Measurements from ENCODE around the gene BNC2.

The BNC2 gene

DNA sequence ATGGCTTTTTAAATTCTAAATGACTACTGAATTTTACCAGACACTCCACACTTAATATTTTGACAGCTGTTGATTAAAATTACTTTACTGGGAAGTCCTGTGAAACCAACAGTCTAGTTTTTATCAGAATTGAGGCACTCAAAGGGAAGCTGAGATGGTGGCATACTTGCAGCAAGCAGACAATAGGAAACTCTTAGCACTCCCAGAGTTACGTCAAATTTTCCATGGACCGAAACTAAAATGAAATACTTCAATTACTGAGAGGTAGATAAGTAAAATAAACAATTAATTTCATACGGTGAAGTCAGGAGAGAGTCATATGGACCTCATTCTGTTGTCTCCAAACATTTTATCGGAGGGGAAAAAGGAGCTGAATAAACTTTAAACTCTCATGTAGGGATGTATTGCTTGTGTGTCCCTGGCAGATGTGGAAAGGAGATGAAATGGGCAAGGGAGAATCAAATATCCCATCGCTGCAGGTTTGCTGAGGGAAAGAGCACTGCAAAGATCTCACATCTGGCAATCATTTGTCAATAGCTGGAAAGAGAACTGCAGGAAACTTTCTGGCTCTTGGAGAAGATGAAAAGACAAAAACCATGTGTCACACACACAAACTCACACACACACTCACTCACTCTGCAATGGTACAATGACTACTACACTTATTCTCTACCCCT lies 189.4 kb downstream of the BNC2 start:
- H3K36me3 ChIP-seq (ENCODE audit: insufficient read depth, low read length), result no peaks in the 10 kb centered on the region
- H2AFZ ChIP-seq (ENCODE audit: low read length), result no peak overlapping the region
- no peaks in the 10 kb centered on the region for H3K27me3 ChIP-seq (ENCODE audit: insufficient read depth, low read length)
- H3K9me3 ChIP-seq (ENCODE audit: low read length), result no peaks in the 10 kb centered on the region
- H3K4me2 ChIP-seq (ENCODE audit: low read length), result no peak overlapping the region
- TF ChIP-seq EZH2 (IDR thresholded peaks at IDR 0.05; ENCODE audit: borderline replicate concordance, low read length), result no peak
- TF ChIP-seq, protein P1, sequence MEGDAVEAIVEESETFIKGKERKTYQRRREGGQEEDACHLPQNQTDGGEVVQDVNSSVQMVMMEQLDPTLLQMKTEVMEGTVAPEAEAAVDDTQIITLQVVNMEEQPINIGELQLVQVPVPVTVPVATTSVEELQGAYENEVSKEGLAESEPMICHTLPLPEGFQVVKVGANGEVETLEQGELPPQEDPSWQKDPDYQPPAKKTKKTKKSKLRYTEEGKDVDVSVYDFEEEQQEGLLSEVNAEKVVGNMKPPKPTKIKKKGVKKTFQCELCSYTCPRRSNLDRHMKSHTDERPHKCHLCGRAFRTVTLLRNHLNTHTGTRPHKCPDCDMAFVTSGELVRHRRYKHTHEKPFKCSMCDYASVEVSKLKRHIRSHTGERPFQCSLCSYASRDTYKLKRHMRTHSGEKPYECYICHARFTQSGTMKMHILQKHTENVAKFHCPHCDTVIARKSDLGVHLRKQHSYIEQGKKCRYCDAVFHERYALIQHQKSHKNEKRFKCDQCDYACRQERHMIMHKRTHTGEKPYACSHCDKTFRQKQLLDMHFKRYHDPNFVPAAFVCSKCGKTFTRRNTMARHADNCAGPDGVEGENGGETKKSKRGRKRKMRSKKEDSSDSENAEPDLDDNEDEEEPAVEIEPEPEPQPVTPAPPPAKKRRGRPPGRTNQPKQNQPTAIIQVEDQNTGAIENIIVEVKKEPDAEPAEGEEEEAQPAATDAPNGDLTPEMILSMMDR (IDR thresholded peaks at IDR 0.05; ENCODE audit: low read length), result no peak
- H3K27ac ChIP-seq (ENCODE audit: low read depth, low read length, poor library complexity, severe bottlenecking), result no peak overlapping the region
- no peak overlapping the region for H3K4me3 ChIP-seq (ENCODE audit: low read depth, low read length, poor library complexity, severe bottlenecking)
- H3F3A ChIP-seq (ENCODE audit: insufficient read depth, low read length), result no peaks in the 10 kb centered on the region
- no peaks in the 10 kb centered on the region for H4K20me1 ChIP-seq (ENCODE audit: insufficient read depth, low read length)
- H3K79me2 ChIP-seq (ENCODE audit: insufficient read depth, low read length), result no peaks in the 10 kb centered on the region
- H3K4me1 ChIP-seq (ENCODE audit: insufficient read depth, low read length, severe bottlenecking), result no peaks in the 10 kb centered on the region
- H3K9me2 ChIP-seq (ENCODE audit: low read depth, low read length), result no peaks in the 10 kb centered on the region
- no peak overlapping the region for H3K9ac ChIP-seq (ENCODE audit: low read length)

- no peak overlapping the region for H3K27ac ChIP-seq (ENCODE audit: low read depth, low read length, poor library complexity, severe bottlenecking)
- no peaks in the 10 kb centered on the region for H3K9me3 ChIP-seq (ENCODE audit: low read length)
- no peaks in the 10 kb centered on the region for H3K79me2 ChIP-seq (ENCODE audit: insufficient read depth, low read length)
- no peak overlapping the region for H2AFZ ChIP-seq (ENCODE audit: low read length)
- TF ChIP-seq, protein P1 (IDR thresholded peaks at IDR 0.05; ENCODE audit: low read length), result no peak
- no peak for TF ChIP-seq EZH2 (IDR thresholded peaks at IDR 0.05; ENCODE audit: borderline replicate concordance, low read length)
- H3K4me3 ChIP-seq (ENCODE audit: low read depth, low read length, poor library complexity, severe bottlenecking), result no peak overlapping the region
- no peaks in the 10 kb centered on the region for H4K20me1 ChIP-seq (ENCODE audit: insufficient read depth, low read length)
- no peak overlapping the region for H3K4me2 ChIP-seq (ENCODE audit: low read length)
- H3K36me3 ChIP-seq (ENCODE audit: insufficient read depth, low read length), result no peaks in the 10 kb centered on the region
- no peaks in the 10 kb centered on the region for H3K4me1 ChIP-seq (ENCODE audit: insufficient read depth, low read length, severe bottlenecking)
- H3K27me3 ChIP-seq (ENCODE audit: insufficient read depth, low read length), result no peaks in the 10 kb centered on the region
- no peak overlapping the region for H3K9ac ChIP-seq (ENCODE audit: low read length)
- H3K9me2 ChIP-seq (ENCODE audit: low read depth, low read length), result no peaks in the 10 kb centered on the region
- H3F3A ChIP-seq (ENCODE audit: insufficient read depth, low read length), result no peaks in the 10 kb centered on the region
These were observed 189.9 kb downstream of the BNC2 start for GRCh38 chr9:16680541-16680940.

DNA sequence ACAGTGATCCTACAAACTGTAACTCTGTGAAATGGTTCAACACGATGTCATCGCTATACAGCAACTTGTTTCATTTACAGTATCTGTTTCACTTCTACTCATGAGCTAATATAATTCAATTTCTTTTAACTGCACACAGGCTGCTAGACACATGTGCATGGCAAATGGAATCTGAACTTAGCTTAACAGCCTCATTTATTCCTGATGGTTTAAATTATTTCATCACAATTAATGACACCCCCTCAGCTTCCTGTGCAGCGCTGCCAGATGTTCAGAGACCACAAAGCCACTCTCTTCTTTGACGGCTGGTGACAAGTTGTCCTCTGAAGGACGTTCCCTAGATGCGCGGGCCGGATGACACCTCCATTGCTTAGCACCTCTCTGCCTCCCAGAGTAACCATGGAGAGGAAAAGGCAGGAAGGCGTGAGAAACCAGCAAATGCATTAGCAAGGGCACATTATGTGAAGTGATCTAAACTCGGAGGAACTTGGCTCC lies 191.1 kb downstream of the BNC2 start:
- no peak overlapping the region for H3K27ac ChIP-seq (ENCODE audit: low read depth, low read length, poor library complexity, severe bottlenecking)
- no peaks in the 10 kb centered on the region for H3K4me1 ChIP-seq (ENCODE audit: insufficient read depth, low read length, severe bottlenecking)
- no peak overlapping the region for H3K4me3 ChIP-seq (ENCODE audit: low read depth, low read length, poor library complexity, severe bottlenecking)
- no peaks in the 10 kb centered on the region for H3K36me3 ChIP-seq (ENCODE audit: insufficient read depth, low read length)
- no peaks in the 10 kb centered on the region for H3K79me2 ChIP-seq (ENCODE audit: insufficient read depth, low read length)
- TF ChIP-seq, protein P1 (IDR thresholded peaks at IDR 0.05; ENCODE audit: low read length), result no peak
- no peak for TF ChIP-seq EZH2 (IDR thresholded peaks at IDR 0.05; ENCODE audit: borderline replicate concordance, low read length)
- no peak overlapping the region for H3K4me2 ChIP-seq (ENCODE audit: low read length)
- no peaks in the 10 kb centered on the region for H4K20me1 ChIP-seq (ENCODE audit: insufficient read depth, low read length)
- no peaks in the 10 kb centered on the region for H3F3A ChIP-seq (ENCODE audit: insufficient read depth, low read length)
- no peaks in the 10 kb centered on the region for H3K27me3 ChIP-seq (ENCODE audit: insufficient read depth, low read length)
- H3K9ac ChIP-seq (ENCODE audit: low read length), result no peak overlapping the region
- H3K9me2 ChIP-seq (ENCODE audit: low read depth, low read length), result no peaks in the 10 kb centered on the region
- H2AFZ ChIP-seq (ENCODE audit: low read length), result no peak overlapping the region
- no peaks in the 10 kb centered on the region for H3K9me3 ChIP-seq (ENCODE audit: low read length)
